ENCODE data around the gene OR2K2. TPM values are rescaled to one million over a fixed set of nuclear protein-coding genes. Genes with fewer than 3 reads are reported as not detected.
"Not testable (repeated sequence)": the region's sequence is repeated elsewhere in the genome, so short reads cannot be mapped to it uniquely, and the experiment has no call there.

Gene OR2K2
- under 1 TPM in 1 of 4 donors, not detected in 3; 0.13 TPM for polyA plus RNA-seq (ENCODE audit: insufficient read length in 4 of 4)

GRCh38 chr9:111330124-111330523 lies at the start of gene OR2K2:
TSS of gene OR2K2 (minus strand) at chr9:111330224. CDS start at chr9:111328433, 1,791 bp downstream.
- DNase-seq (ENCODE audit: low read depth in 4 of 4, low spot score in 2 of 4): no peak

- DNase-seq (ENCODE audit: low read depth in 4 of 4, low spot score in 2 of 4): no peak
Observed at GRCh38 chr9:111375817-111376564, 46.0 kb upstream of the OR2K2 start.

- DNase-seq (ENCODE audit: low read depth in 4 of 4, low spot score in 2 of 4): no peak
Observed at GRCh38 chr9:111375062-111375461, 45.0 kb upstream of the OR2K2 start.

- no peak for DNase-seq (ENCODE audit: low read depth in 4 of 4, low spot score in 2 of 4)
Observed at GRCh38 chr9:111372297-111372696, 42.3 kb upstream of the OR2K2 start.

GRCh38 chr9:111366978-111367377 lies 37.0 kb upstream of the OR2K2 start:
- no peak for DNase-seq (ENCODE audit: low read depth in 4 of 4, low spot score in 2 of 4)

- no peak for DNase-seq (ENCODE audit: low read depth in 4 of 4, low spot score in 2 of 4)
Observed at GRCh38 chr9:111362526-111362925, 32.5 kb upstream of the OR2K2 start.

GRCh38 chr9:111360881-111361280 lies 30.9 kb upstream of the OR2K2 start:
- DNase-seq (ENCODE audit: low read depth in 4 of 4, low spot score in 2 of 4): no peak

GRCh38 chr9:111356481-111357244 lies 26.6 kb upstream of the OR2K2 start:
- no peak for DNase-seq (ENCODE audit: low read depth in 4 of 4, low spot score in 2 of 4)

GRCh38 chr9:111352545-111352944 lies 22.5 kb upstream of the OR2K2 start:
- DNase-seq (ENCODE audit: low read depth in 4 of 4, low spot score in 2 of 4): no peak

- no peak for DNase-seq (ENCODE audit: low read depth in 4 of 4, low spot score in 2 of 4)
Observed at GRCh38 chr9:111350556-111350955, 20.5 kb upstream of the OR2K2 start.

- DNase-seq (ENCODE audit: low read depth in 4 of 4, low spot score in 2 of 4): no peak
Observed at GRCh38 chr9:111349766-111350165, 19.7 kb upstream of the OR2K2 start.

- DNase-seq (ENCODE audit: low read depth in 4 of 4, low spot score in 2 of 4): no peak
Observed at GRCh38 chr9:111348821-111349271, 18.8 kb upstream of the OR2K2 start.

GRCh38 chr9:111334318-111334863 lies 4.4 kb upstream of the OR2K2 start:
- not testable (repeated sequence) for DNase-seq (ENCODE audit: low read depth in 4 of 4, low spot score in 2 of 4)

GRCh38 chr9:111320631-111321030 lies 9.4 kb downstream of the OR2K2 start:
- DNase-seq (ENCODE audit: low read depth in 4 of 4, low spot score in 2 of 4): no peak

GRCh38 chr9:111316796-111317195 lies 13.2 kb downstream of the OR2K2 start:
- no peak for DNase-seq (ENCODE audit: low read depth in 4 of 4, low spot score in 2 of 4)

- no peak for DNase-seq (ENCODE audit: low read depth in 4 of 4, low spot score in 2 of 4)
Observed at GRCh38 chr9:111305914-111306313, 24.1 kb downstream of the OR2K2 start.

GRCh38 chr9:111304000-111304399 lies 26.0 kb downstream of the OR2K2 start:
- DNase-seq (ENCODE audit: low read depth in 4 of 4, low spot score in 2 of 4): not testable (repeated sequence)

GRCh38 chr9:111301195-111301594 lies 28.8 kb downstream of the OR2K2 start:
- DNase-seq (ENCODE audit: low read depth in 4 of 4, low spot score in 2 of 4): no peak

- no peak for DNase-seq (ENCODE audit: low read depth in 4 of 4, low spot score in 2 of 4)
Observed at GRCh38 chr9:111300140-111300735, 29.8 kb downstream of the OR2K2 start.

GRCh38 chr9:111299599-111299966 lies 30.4 kb downstream of the OR2K2 start:
- not testable (repeated sequence) for DNase-seq (ENCODE audit: low read depth in 4 of 4, low spot score in 2 of 4)

Measured in left renal cortex interstitium (tissue), 4 donors.